Right lobe of liver (tissue), 4 donors: ENCODE results near the gene DOCK3.

Source experiments
- POLR2A ChIP-seq: fragments of 450-650 bp; IDR thresholded peaks from one replicate; pipeline ENCODE4 v1.6.1; 2017; ENCODE audit warnings: antibody characterized with exemption, mild to moderate bottlenecking
- TF ChIP-seq, protein P1 (sequence below), 4 donors: fragments of 200-600 bp in 3 of 4; fragments of 450-650 bp in 1 of 4; IDR thresholded peaks; one replicate each; pipeline versions ENCODE4 v1.5.1 to v1.8.0; 2016 to 2022; ENCODE audit warnings: antibody characterized with exemption in 4 of 4, mild to moderate bottlenecking in 2 of 4
- donor health status: DM: no; HTN: no; CAD: no.
- donor health status: DM: no; HTN: no; CAD: no.
- donor health status: DM: no; HTN: yes; CAD: no.

GRCh38 chr3:51429138-51429537, 754.4 kb downstream of the DOCK3 start:
- TF ChIP-seq, protein P1, sequence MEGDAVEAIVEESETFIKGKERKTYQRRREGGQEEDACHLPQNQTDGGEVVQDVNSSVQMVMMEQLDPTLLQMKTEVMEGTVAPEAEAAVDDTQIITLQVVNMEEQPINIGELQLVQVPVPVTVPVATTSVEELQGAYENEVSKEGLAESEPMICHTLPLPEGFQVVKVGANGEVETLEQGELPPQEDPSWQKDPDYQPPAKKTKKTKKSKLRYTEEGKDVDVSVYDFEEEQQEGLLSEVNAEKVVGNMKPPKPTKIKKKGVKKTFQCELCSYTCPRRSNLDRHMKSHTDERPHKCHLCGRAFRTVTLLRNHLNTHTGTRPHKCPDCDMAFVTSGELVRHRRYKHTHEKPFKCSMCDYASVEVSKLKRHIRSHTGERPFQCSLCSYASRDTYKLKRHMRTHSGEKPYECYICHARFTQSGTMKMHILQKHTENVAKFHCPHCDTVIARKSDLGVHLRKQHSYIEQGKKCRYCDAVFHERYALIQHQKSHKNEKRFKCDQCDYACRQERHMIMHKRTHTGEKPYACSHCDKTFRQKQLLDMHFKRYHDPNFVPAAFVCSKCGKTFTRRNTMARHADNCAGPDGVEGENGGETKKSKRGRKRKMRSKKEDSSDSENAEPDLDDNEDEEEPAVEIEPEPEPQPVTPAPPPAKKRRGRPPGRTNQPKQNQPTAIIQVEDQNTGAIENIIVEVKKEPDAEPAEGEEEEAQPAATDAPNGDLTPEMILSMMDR (IDR thresholded peaks at IDR 0.05) = no peak
- TF ChIP-seq POLR2A = no peak
